AG20443 (cell line): ENCODE results near the gene GPBP1.
A peak's percentile ranks its signal among the peaks of the same experiment; 100 is the strongest.
"Not testable (repeated sequence)": the region's sequence is repeated elsewhere in the genome, so short reads cannot be mapped to it uniquely, and the experiment has no call there.

Source experiments
- DNase-seq: peaks from one replicate; pipeline ENCODE4 v3.0.0; 2012; ENCODE audit warnings: low spot score, mixed read lengths

The GPBP1 gene

GRCh38 chr5:57285084-57285483, 111.2 kb downstream of the GPBP1 start:
- DNase-seq, result not testable (repeated sequence)

DNA sequence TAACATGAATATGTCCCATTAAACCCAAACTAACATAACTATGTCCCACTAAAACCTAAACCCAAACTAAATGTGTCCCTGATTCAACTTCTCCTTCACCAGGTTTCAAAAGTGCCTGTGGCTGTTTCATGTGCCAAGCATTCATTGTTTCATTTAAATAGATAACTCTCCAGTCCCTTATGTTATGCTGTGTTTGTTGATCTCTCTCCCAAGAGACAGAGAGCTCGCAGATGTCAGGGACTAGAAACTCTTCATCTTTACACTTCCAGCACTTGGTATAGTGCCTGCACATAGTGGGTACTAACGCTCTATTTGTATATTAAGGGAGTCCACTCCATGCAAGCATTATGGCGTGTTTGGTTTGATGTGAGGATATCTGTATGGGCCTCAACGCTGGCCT, 118.0 kb downstream of the GPBP1 start:
- no peak for DNase-seq

DNA sequence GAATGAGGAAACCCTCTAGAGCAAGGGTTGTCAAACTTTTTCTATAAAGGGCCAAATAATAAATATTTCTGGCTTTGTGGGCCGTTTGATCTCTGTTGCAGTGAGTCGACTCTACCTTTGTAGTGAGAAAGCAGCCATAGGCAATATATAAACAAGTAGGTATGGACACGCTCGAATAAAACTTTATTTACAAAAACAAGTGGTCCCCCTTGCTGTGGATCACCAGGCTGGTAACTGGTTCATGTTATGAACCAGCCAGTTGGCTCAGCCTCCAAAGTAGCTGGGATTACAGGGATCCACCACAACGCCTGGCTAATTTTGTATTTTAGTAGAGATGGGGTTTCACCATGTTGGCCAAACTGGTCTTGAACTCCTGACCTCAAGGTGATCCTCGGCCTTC, 118.5 kb downstream of the GPBP1 start:
- no peak for DNase-seq

DNA sequence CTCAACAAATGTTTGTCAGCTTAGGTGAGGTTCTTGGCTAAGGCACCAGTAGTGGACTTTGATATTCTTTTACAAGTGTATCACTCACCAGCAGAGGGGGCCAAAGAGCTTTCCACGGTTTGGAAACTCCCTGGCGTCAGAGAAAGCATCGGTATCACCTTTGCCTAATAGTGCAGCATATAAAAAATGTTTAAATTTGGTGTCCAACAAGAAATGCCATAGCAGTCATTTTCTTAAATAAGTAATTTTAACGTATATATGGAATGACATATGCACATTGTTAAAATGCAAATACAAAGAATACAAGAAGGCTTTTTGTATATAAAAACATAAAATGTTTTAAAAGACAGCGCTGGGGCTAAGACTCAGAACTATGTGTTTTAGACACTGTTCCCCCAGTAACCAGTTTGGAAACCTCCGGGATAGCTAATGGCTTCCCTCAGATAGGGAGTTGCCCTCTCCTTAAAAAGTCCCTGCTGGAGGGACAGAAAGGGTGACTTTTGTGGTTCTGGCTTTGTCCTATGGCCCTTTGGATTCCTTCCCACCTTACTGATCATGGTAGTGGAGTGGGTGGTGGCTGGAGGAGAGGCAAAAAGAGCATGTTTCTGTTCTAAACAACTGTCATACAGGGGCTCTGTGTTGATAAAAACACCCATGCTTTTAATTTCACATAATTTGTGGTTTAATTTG, 124.6 kb downstream of the GPBP1 start:
- DNase-seq, result peak; percentile 67

- peak; percentile 55 for DNase-seq
These were observed 125.2 kb downstream of the GPBP1 start for GRCh38 chr5:57298985-57299491.

DNA sequence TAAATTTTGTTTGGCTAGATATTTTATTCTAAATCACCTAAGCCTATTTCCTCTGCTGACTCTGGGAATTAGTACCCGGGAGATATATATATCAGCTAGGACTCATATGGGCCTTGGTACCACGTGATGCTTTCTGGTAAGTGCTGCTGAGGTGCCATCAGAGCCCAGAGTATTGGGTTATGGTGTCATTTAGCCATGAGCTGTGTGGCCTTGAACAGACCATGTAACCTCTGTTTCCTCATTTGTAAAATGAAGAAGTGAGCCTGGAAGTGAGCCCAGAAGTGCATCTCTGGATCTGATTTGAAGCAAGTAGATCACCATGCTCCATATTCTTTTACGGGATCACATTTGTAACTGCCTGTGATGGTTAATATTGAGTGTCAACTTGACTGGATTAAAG, 126.1 kb downstream of the GPBP1 start:
- DNase-seq, result no peak

DNA sequence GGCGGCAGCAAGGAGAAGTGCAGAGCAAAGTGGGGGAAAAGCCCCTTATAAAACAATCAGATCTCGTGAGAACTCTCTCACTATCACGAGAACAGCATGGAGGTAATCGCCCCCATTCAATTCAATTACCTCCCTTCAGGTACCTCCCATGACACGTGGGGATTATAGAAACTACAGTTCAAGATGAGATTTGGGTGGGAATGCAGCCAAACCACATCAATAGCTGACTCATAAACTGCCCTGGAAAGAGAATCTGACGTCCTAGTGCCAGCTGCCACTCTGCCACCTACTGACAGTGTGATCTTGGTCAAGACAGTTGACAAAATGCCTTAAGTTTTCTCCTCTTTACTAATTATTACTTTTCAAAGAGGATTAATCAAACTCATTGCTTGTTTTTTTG, 128.3 kb downstream of the GPBP1 start:
- no peak for DNase-seq

GRCh38 chr5:57302643-57303042, 128.8 kb downstream of the GPBP1 start:
- no peak for DNase-seq

DNA sequence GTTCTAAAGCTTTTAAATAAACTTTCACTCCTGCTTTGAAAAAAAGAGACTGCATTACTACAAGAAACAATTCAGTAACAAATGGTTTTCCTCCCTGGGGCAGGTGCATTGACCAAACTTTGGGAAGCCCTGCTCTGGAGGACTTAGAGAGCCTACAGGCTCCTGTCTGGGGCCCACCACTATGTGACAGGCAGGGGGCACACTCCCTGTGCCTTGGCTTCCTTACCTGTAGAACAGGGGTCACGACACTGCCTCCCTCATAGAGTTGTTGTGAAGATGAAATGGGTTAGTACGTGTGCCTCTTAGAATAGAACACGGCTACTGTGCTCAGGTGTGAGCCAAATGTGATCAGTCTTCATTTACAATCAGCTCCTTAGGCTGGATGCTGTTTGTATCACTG, 130.1 kb downstream of the GPBP1 start:
- no peak for DNase-seq

- DNase-seq, result no peak
These were observed 131.1 kb downstream of the GPBP1 start for GRCh38 chr5:57304931-57305330.

- DNase-seq, result no peak
These were observed 132.5 kb downstream of the GPBP1 start for GRCh38 chr5:57306359-57306758.

DNA sequence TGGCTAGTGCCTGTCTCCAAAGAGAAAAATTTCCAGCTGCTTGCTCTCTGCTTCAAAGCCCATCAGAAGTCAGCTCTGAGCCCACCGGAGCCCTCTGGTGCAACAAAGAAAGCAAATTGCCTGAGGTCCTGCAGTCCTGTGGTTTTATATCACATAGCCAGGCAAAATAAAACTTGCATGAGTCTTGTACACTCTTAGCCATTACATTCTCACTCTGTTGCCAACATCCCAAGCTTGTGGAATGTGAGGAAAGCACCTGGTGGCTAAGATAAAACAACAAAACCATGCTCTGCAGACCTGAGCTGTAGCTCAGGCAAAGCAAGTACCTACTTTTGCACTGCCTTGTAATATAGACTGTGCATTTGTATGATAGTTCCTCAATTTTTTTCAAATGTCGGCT, 133.7 kb downstream of the GPBP1 start:
- no peak for DNase-seq

DNA sequence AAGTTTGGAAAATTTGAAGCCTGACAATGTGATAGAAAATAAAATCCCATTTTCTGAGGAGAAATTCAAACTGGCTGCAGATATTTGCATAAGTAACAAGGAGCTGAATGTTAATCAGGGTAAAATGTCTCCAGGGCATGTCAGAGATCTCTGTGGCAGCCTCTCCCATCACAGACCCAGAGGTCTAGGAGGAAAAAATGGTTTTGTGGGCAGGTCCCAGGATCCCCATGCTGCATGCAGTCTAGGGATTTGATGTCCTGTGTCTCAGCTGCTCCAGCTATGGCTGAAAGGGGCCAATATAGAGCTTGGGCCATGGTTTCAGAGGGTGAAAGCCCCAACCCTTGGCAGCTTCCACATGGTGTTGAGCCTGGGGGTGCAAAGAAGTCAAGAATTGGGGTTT, 135.2 kb downstream of the GPBP1 start:
- DNase-seq, result not testable (repeated sequence)

DNA sequence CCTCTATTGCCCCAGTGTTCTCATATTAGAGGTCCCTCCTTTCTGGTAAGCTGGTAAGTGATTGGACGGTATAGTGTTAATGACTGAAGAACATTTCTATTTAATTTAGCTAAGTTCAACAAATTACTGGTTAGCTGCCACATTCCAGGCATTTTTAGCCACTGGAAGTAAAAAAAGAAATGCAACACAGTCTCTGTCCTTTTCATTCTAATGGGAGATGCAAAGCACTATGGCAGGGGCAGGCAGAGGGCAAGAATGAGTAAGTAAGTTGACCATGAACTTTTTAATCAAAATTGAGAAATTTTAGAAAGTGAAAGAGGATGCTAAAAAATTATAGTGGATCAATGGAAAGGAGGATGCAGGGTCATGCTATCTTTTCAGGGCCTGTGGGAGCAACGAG, 137.4 kb downstream of the GPBP1 start:
- no peak for DNase-seq

GRCh38 chr5:57311921-57312735, 138.3 kb downstream of the GPBP1 start:
- DNase-seq, result no peak

DNA sequence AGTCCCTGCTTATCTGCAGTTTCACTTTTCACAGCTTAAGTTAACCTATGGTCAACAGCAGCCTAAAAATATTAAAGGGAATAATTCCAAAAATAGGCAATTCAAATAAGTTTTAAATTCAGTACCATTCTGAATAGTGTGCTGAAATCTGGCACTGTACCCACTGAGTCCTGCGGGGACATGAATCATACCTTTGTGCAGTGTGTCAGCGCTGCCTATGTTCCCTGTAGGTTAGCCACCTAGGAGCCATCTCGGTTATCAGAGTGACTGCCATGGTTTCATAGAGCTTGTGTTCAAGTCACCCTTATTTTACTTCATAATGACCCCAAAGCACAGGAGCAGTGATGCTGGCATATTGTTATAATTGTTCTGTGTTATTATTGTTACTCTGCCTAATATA, 139.9 kb downstream of the GPBP1 start:
- no peak for DNase-seq
